Measurements from ENCODE around the gene LRRC28.

GRCh38 chr15:99433026-99433756 is 181.9 kb downstream of the LRRC28 start:
- TF ChIP-seq CTCF (IDR thresholded peaks at IDR 0.05 in 2 of 3, conservative IDR thresholded peaks at IDR 0.05 in 1 of 3; ENCODE audit: borderline replicate concordance in 1 of 3, insufficient read depth in 1 of 3, low read depth in 2 of 3, low read length in 2 of 3) = no peak
- TF ChIP-seq EZH2 (IDR thresholded peaks at IDR 0.05) = no peak
- peak; percentile 93 for TF ChIP-seq EGR1 (IDR thresholded peaks at IDR 0.05; ENCODE audit: low read depth)
- TF ChIP-seq SIN3A (IDR thresholded peaks at IDR 0.05; ENCODE audit: low read depth) = no peak
- TF ChIP-seq ZFX (IDR thresholded peaks at IDR 0.05) = peak; percentile 55; the same call in 1 of the 2 replicates
- TF ChIP-seq ZNF274 (IDR thresholded peaks at IDR 0.05; ENCODE audit: low read depth, low read length) = no peak
- no peak for TF ChIP-seq CBX3 (IDR thresholded peaks at IDR 0.05; ENCODE audit: low read depth)
- TF ChIP-seq YY1 (IDR thresholded peaks at IDR 0.05; ENCODE audit: extremely low read depth, insufficient replicate concordance, low read depth, low read length) = no peak
- TF ChIP-seq ATF3 (IDR thresholded peaks at IDR 0.05) = no peak
- TF ChIP-seq RAD21 (IDR thresholded peaks at IDR 0.05; ENCODE audit: low read depth) = no peak
- no peak for TF ChIP-seq POLR2A (IDR thresholded peaks at IDR 0.05; ENCODE audit: borderline replicate concordance, extremely low read depth, insufficient read depth, insufficient read length)

Measured in HCT116 (cell line).